Thoracic aorta (tissue), 2 donors: ENCODE results near the gene RBM33. TPM values are rescaled to one million over a fixed set of nuclear protein-coding genes. Genes with fewer than 3 reads are reported as not detected.
"Not testable (repeated sequence)": the region's sequence is repeated elsewhere in the genome, so short reads cannot be mapped to it uniquely, and the experiment has no call there.

ENCODE experiments used
- ATAC-seq: fragments of 150-250 bp; one replicate; pipeline ENCODE4 v1.8.0; 2017; ENCODE audit warnings: low read depth; ENCODE audit not compliant: insufficient number of reproducible peaks, low FRiP score
- DNase-seq: peaks from one replicate; pipeline ENCODE4 v3.0.0-alpha.2; 2020; ENCODE audit warnings: low spot score
- H3K27ac ChIP-seq, 2 donors: fragments of 200-600 bp; sonication (generic); 1 replicate in 1 of 2; 2 replicates in 1 of 2; pipeline ENCODE4 v1.5.1; 2016; ENCODE audit warnings: mild to moderate bottlenecking in 2 of 2, moderate library complexity in 2 of 2
- H3K27me3 ChIP-seq: fragments of 200-600 bp; sonication (generic); replicated peaks from 2 replicates; pipeline ENCODE4 v1.6.0; 2016; ENCODE audit warnings: mild to moderate bottlenecking; ENCODE audit not compliant: insufficient read depth
- H3K36me3 ChIP-seq: fragments of 200-600 bp; sonication (generic); one replicate; pipeline ENCODE4 v1.5.1; 2016
- H3K4me1 ChIP-seq, 2 donors: fragments of 200-600 bp; sonication (generic); 1 replicate in 1 of 2; 2 replicates in 1 of 2; pipeline versions ENCODE4 v1.5.1 to v1.6.0; 2016; ENCODE audit warnings: low read depth in 2 of 2, mild to moderate bottlenecking in 1 of 2; ENCODE audit not compliant: control insufficient read depth in 1 of 2
- H3K4me3 ChIP-seq: fragments of 200-600 bp; sonication (generic); 2 replicates; pipeline ENCODE4 v1.5.1; 2016; ENCODE audit warnings: mild to moderate bottlenecking
- H3K9me3 ChIP-seq: fragments of 200-600 bp; sonication (generic); 2 replicates; pipeline ENCODE4 v1.5.1; 2016
- total RNA-seq, 2 donors: library from RNA; depleted of rRNA; stranded (reverse); fragments of >200 nt; gene quantifications; one replicate each; pipeline versions ENCODE4 v1.1.0 to v1.2.3, GENCODE V29; 2016
- TF ChIP-seq, protein P1 (sequence below): fragments of 200-600 bp; sonication (generic); IDR thresholded peaks from one replicate; pipeline ENCODE4 v1.5.1; 2019; ENCODE audit warnings: antibody characterized with exemption

The RBM33 gene
- total RNA-seq, 2 donors from 2014 or later, result 64.6 to 80.3 TPM

DNA sequence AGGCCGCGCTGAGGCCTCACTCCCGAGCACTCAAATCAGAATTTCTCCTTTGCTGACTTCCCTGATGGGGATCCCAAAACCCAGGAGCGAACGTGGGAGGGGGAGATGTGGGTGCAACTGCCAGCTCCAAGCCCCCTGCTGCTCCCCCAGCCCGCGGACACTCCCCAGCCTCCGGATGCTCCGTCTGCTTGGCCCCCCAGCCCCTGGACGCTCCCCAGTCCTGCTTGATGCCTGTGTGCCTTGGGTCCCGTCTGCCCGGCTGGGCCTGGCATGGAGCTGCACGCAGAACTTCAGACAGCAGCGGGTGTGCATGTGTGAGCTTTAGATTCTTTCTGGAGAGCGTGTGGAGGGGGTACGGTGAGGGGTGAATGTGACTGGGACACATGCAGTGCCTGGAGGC is 172.5 kb downstream of the RBM33 start:
- Histone ChIP-seq H3K9me3 (no peaks in the 10 kb centered on the region), H3K4me3 (no peak overlapping the region), H3K27me3 (no peaks in the 10 kb centered on the region), H3K27ac (no peak overlapping the region), H3K4me1 (no peaks in the 10 kb centered on the region), H3K36me3 (no peaks in the 10 kb centered on the region)
- TF ChIP-seq, protein P1, sequence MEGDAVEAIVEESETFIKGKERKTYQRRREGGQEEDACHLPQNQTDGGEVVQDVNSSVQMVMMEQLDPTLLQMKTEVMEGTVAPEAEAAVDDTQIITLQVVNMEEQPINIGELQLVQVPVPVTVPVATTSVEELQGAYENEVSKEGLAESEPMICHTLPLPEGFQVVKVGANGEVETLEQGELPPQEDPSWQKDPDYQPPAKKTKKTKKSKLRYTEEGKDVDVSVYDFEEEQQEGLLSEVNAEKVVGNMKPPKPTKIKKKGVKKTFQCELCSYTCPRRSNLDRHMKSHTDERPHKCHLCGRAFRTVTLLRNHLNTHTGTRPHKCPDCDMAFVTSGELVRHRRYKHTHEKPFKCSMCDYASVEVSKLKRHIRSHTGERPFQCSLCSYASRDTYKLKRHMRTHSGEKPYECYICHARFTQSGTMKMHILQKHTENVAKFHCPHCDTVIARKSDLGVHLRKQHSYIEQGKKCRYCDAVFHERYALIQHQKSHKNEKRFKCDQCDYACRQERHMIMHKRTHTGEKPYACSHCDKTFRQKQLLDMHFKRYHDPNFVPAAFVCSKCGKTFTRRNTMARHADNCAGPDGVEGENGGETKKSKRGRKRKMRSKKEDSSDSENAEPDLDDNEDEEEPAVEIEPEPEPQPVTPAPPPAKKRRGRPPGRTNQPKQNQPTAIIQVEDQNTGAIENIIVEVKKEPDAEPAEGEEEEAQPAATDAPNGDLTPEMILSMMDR, result no peak
- no peak for ATAC-seq
- DNase-seq, result no peak

DNA sequence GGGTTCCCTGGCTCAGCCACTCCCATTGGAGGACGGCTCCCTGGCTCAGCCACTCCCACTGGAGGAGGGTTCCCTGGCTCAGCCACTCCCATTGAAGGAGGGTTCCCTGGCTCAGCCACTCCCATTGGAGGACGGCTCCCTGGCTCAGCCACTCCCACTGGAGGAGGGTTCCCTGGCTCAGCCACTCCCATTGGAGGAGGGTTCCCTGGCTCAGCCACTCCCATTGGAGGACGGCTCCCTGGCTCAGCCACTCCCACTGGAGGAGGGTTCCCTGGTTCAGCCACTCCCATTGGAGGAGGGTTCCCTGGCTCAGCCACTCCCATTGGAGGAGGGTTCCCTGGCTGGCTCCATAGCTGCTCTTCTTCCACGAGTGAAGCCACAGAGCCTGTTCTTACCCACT is 173.1 kb downstream of the RBM33 start:
- H3K36me3 ChIP-seq, H3K4me3 ChIP-seq, ATAC-seq, H3K4me1 ChIP-seq, DNase-seq, H3K9me3 ChIP-seq, H3K27me3 ChIP-seq, H3K27ac ChIP-seq: not testable (repeated sequence)

DNA sequence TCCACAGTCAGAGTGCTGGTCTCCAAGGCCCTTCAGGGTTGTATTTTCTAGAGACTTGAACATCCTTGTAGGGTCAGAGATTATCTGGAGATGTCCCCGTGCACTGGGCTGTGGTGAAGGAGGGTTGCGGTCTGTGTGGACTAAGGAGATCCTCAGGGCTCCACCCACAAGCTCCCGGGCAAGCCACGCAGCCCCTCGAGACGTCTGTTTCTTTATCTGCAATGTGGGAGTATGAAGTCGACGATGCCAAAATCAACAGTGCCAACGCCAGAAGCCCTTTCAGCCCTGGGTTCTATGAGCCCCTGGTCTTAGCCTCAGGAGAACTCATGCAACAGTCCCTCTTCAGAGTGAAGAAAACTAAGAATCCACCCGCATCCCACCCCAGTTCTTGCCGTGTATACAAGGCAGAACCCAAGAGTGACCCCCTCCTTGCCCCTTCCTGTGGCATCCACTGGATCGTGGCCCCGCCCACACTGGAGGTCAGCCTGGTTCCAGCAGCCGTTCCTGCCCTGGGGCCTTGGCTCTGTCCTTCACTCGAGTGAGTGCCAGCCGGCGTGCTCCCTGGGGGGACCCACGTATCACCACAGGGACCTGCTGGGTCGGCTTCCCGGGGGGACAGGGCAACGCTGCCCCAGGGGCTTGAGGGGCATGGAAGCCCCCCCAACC is 173.8 kb downstream of the RBM33 start:
- ATAC-seq (no peak), DNase-seq (no peak)
- TF ChIP-seq, protein P1, result no peak
- H3K4me3 ChIP-seq, result no peak overlapping the region
- H3K27ac ChIP-seq, result no peak overlapping the region
- H3K4me1 ChIP-seq, result no peaks in the 10 kb centered on the region
- no peaks in the 10 kb centered on the region for H3K36me3 ChIP-seq
- no peaks in the 10 kb centered on the region for H3K27me3 ChIP-seq
- H3K9me3 ChIP-seq, result no peaks in the 10 kb centered on the region

DNA sequence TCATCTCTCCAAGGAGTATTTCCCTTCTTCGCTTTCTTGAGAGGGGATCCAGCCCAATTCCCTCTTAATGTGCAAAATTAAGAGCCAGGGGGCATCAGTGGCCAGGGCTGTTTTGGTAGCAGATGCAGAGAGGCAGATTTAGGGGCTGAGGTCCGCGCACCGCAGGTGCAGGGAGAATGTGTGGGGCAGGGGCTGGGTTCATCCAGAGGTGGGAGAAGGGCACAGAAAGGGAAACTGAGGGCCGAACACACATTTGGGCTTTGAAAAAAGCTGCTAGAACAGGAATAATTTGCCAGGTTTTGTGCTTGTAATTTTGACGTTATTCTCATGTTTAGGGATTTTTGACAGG is 174.3 kb downstream of the RBM33 start:
- no peaks in the 10 kb centered on the region for H3K4me1 ChIP-seq
- no peaks in the 10 kb centered on the region for H3K36me3 ChIP-seq
- TF ChIP-seq, protein P1, result no peak
- DNase-seq (no peak), ATAC-seq (no peak)
- no peak overlapping the region for H3K27ac ChIP-seq
- no peak overlapping the region for H3K4me3 ChIP-seq
- no peaks in the 10 kb centered on the region for H3K27me3 ChIP-seq
- no peaks in the 10 kb centered on the region for H3K9me3 ChIP-seq

DNA sequence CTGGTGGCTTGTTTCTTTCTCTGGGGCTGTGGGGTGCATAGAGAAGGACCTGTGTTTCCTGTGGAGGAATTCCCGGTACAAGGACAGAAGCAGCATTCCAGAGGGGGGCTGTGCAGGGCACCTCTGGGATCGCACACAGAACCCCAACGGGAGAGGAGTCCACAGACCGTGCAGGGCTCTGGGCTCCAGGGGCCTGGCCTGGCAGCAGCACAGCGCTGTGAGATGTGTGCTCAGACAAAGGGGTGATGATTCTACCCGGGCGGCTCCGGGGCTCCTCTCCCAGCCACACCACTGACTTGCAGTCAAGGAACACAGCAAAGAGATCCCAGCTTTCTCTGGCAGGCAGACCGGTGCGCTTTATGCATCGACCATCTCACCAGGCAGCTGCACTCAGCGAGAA is 174.7 kb downstream of the RBM33 start:
- DNase-seq (no peak), ATAC-seq (no peak)
- H3K4me3 ChIP-seq, result no peak overlapping the region
- H3K27ac ChIP-seq, result no peak overlapping the region
- TF ChIP-seq, protein P1, result no peak
- H3K36me3 ChIP-seq, result no peaks in the 10 kb centered on the region
- no peaks in the 10 kb centered on the region for H3K27me3 ChIP-seq
- no peaks in the 10 kb centered on the region for H3K9me3 ChIP-seq
- H3K4me1 ChIP-seq, result no peaks in the 10 kb centered on the region

DNA sequence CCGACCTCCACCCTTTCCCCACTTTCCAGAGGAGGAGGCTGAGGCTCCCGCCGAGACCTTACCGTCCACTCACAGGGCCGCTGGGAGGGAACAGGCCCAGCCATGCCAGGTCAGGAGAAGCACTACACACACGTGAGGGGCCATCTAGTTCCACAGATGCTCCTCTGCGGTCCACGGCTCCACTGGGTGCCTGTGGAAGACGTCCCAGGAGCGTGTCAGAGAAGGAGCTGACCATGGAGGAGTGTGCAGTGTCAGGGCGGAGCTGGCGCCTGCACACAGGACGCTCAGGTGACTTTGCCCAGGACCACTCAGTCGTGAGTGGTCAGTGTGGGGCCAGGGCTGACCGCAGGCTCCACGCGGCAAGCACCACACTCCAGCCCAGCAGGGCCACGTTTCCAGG is 175.8 kb downstream of the RBM33 start:
- H3K27me3 ChIP-seq, result no peaks in the 10 kb centered on the region
- ATAC-seq (no peak), DNase-seq (no peak)
- TF ChIP-seq, protein P1, result no peak
- no peaks in the 10 kb centered on the region for H3K9me3 ChIP-seq
- no peak overlapping the region for H3K27ac ChIP-seq
- no peaks in the 10 kb centered on the region for H3K4me1 ChIP-seq
- no peaks in the 10 kb centered on the region for H3K36me3 ChIP-seq
- H3K4me3 ChIP-seq, result no peak overlapping the region
